Measurements from ENCODE around the gene HFE. TPM values are rescaled to one million over a fixed set of nuclear protein-coding genes. Genes with fewer than 3 reads are reported as not detected.
"Not testable (repeated sequence)": the region's sequence is repeated elsewhere in the genome, so short reads cannot be mapped to it uniquely, and the experiment has no call there.

HFE gene
- total RNA-seq (2014; rRNA removed; shearing (Covaris generic)): 7.8 and 13.4 TPM in 2 replicates

- peak; percentile 57 for DNase-seq (ENCODE audit: low spot score)
These were observed at the start of gene HFE for GRCh38 chr6:26087284-26088115. Gene HFE (plus strand): TSS chr6:26087429. CDS start chr6:26087441, 12 bp downstream.

GRCh38 chr6:26041946-26042345 lies 45.3 kb upstream of the HFE start:
- no peak for DNase-seq (ENCODE audit: low spot score)

GRCh38 chr6:26043384-26044139 lies 43.7 kb upstream of the HFE start:
- DNase-seq (ENCODE audit: low spot score): no peak

GRCh38 chr6:26044140-26045064 lies 42.8 kb upstream of the HFE start:
- no peak for DNase-seq (ENCODE audit: low spot score)

- no peak for DNase-seq (ENCODE audit: low spot score)
These were observed 41.9 kb upstream of the HFE start for GRCh38 chr6:26045065-26045927.

GRCh38 chr6:26045928-26046368 lies 41.3 kb upstream of the HFE start:
- DNase-seq (ENCODE audit: low spot score): no peak

GRCh38 chr6:26047329-26047728 lies 39.9 kb upstream of the HFE start:
- not testable (repeated sequence) for DNase-seq (ENCODE audit: low spot score)

- no peak for DNase-seq (ENCODE audit: low spot score)
These were observed 38.6 kb upstream of the HFE start for GRCh38 chr6:26048590-26048989.

- no peak for DNase-seq (ENCODE audit: low spot score)
These were observed 35.4 kb upstream of the HFE start for GRCh38 chr6:26051665-26052310.

- DNase-seq (ENCODE audit: low spot score): not testable (repeated sequence)
These were observed 34.4 kb upstream of the HFE start for GRCh38 chr6:26052762-26053250.

GRCh38 chr6:26053992-26054780 lies 33.0 kb upstream of the HFE start:
- peak; percentile 21 for DNase-seq (ENCODE audit: low spot score)

GRCh38 chr6:26054781-26055718 lies 32.2 kb upstream of the HFE start:
- peak; percentile 90 for DNase-seq (ENCODE audit: low spot score)

GRCh38 chr6:26055719-26056582 lies 31.3 kb upstream of the HFE start:
- DNase-seq (ENCODE audit: low spot score): peak; percentile 86

GRCh38 chr6:26056583-26057350 lies 30.5 kb upstream of the HFE start:
- DNase-seq (ENCODE audit: low spot score): peak; percentile 14

- no peak for DNase-seq (ENCODE audit: low spot score)
These were observed 29.3 kb upstream of the HFE start for GRCh38 chr6:26057899-26058298.

- DNase-seq (ENCODE audit: low spot score): not testable (repeated sequence)
These were observed 28.7 kb upstream of the HFE start for GRCh38 chr6:26058477-26059033.

Measured in H4 (cell line).